PFSK-1 (cell line): ENCODE measurements around the gene KIF4A.

Experiments
- FOXP2 ChIP-seq: optimal IDR thresholded peaks from 2 replicates; pipeline ENCODE3; 2011; ENCODE audit warnings: borderline replicate concordance, control low read depth, inconsistent platforms; ENCODE audit not compliant: insufficient read depth; ENCODE audit errors: extremely low read length, extremely low read depth
- POLR2AphosphoS5 ChIP-seq: IDR thresholded peaks from 2 replicates; pipeline ENCODE4 v1.6.1; 2012; ENCODE audit warnings: low read depth, mild to moderate bottlenecking, control low read depth, low read length, moderate library complexity
- REST ChIP-seq, 2 experiments: IDR thresholded peaks; 2 replicates each; pipeline versions ENCODE4 v1.6.1 to v1.8.0; 2011 to 2012; ENCODE audit warnings: low read depth in 2 of 2, low read length in 2 of 2, control low read depth in 1 of 2, inconsistent platforms in 1 of 2, mild to moderate bottlenecking in 1 of 2, moderate library complexity in 1 of 2; ENCODE audit not compliant: insufficient read depth in 1 of 2
- TAF1 ChIP-seq: IDR thresholded peaks from 2 replicates; pipeline ENCODE4 v1.6.1; 2012; ENCODE audit warnings: low read length, control low read depth, borderline replicate concordance; ENCODE audit not compliant: insufficient read depth

GRCh38 chrX:70437921-70438665, 148.2 kb downstream of the KIF4A start:
- TF ChIP-seq POLR2AphosphoS5 = no peak
- TF ChIP-seq FOXP2 = no peak
- TF ChIP-seq TAF1 = no peak
- TF ChIP-seq REST (IDR thresholded peaks at IDR 0.05; ENCODE audit: insufficient read depth in 1 of 2, low read depth in 2 of 2, low read length in 2 of 2) = no peak
